NCI-H2107 (cell line): Measurements from ENCODE around the gene HAUS1.
"Not testable (repeated sequence)": the region's sequence is repeated elsewhere in the genome, so short reads cannot be mapped to it uniquely, and the experiment has no call there.

ENCODE experiments used
- DNase-seq: peaks from one replicate; lab custom pipeline; 2025; lab: John Stamatoyannopoulos, UW

Gene HAUS1

GRCh38 chr18:46095532-46095931 lies 8.7 kb upstream of the HAUS1 start:
- no peak for DNase-seq

DNA sequence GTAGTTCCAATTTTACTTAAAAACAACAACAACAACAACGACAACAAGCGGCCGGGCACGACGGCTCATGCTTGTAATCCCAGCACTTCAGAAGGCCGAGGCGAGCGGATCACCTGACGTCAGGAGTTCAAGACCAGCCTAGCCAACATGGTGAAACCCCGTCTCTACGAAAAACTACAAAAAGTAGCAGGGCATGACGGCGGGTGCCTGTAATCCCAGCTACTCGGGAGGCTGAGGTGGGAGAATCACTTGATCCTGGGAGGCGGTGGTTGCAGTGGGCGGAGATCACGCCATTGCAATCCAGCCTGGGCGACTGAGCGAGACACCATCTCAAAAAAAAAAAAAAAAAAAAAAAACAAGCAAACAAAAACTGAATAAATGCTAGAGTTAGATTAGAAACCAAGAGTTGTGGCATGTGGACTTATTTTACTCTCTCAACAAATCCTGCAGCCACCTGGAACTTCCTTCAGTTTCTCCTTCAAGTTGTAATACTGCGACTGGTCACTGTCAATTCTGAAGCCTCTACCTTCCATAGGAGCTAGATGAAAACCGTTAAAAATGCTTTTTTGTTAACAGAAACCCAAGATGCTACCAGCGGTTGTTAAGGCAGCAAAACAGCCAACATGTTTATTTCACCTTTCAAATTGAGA lies 7.4 kb upstream of the HAUS1 start:
- DNase-seq, result no peak

DNA sequence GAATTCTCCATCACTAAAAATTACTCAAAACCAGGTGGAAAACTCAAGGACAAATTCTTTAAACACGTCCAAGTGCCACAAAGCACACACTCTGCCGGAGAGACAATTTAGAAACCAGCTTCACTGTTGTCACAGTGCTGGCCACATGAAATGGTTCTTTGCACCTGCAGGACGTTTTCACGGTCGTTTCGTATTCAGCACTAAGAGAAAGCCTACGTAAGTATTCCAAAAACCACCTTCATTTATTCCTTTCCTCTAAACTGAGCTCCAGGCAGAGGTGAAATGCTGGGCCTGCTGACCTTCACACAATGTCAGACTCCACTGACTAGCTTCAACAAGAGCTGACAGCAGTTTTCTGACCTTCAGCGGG lies 6.8 kb upstream of the HAUS1 start:
- DNase-seq, result no peak

DNA sequence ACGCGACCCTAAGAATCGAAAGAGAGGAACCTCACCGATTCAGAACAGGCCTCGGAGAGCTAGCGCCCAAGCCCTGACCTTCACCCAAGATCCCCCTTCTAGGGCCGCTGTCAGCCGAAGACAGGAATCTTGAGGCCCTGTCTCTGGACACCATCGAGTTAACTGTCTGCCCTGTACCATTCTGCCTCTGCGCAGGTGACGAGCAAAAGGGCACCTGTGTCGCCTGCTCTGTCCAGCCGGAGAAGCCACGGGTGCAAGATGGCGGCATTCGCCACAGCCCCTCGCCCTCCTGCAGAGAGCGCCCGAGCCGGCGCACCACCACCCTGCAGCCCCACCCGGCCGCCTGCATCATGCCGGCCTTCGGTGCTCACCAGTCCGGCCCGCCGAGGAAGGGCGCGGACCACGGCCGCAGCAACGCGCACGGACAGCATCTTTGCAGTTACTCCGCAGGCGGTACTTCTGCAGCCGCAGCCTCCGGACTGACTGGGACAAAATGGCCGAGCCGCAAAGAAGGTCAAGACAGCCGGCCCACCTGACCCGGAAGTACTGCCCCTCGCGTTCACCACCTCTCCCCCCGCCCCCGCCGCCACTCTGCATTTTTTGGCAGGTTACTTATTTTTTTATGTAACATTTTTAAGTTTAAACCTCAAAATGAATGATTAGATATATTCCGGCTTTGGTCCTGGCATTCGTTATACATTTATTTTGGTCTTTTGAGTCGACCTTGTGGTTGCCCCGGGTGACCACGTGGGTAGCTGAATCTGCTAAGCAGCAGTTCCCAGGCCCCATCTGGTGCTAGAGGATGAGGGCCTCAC lies 6.2 kb upstream of the HAUS1 start, which contains the start of gene ATP5F1A:
Gene ATP5F1A, minus strand, starts transcription at position 496 of the 815 bp plus-strand sequence. Its CDS starts 65 bp downstream, at position 431.
- peak; percentile 72 for DNase-seq

DNA sequence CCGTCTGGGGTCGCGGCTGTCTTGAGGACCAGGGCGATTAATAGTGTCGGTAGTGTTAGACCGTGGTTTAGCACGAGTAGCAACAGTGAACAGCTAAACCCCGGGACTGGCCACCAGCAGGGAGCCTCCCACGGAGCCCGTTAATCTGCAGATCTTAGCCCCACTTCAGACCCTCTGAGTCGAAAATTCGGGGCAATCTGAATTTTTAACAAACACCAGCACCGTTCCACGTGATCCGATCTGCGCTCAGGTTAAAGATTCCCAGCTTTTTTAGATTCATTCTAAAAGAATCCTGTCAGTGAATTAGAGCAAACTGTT lies 5.6 kb upstream of the HAUS1 start:
- DNase-seq, result no peak

DNA sequence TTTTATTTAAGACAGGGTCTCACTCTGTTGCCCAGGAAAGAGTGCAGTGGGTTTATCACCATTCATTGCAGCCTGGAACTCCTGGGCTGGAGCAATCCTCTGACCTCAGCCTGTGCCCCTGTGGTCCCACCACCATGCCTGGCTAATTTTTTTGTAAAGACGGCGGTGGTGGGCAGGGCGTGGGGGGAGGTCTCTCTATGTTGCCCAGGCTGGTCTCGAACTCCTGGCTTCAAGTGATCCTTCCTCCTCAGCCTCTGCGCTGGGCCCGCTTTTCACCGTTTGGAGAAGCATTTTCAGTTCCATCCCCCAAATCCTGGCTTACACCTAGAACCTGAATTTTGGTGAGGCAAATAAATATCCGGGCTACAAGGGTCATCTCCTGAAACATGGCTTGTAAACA lies 4.7 kb upstream of the HAUS1 start:
- no peak for DNase-seq

- DNase-seq, result no peak
Observed at GRCh38 chr18:46109386-46109785, 5.2 kb downstream of the HAUS1 start.

- no peak for DNase-seq
Observed at GRCh38 chr18:46110406-46110805, 6.2 kb downstream of the HAUS1 start.

- DNase-seq, result no peak
Observed at GRCh38 chr18:46113751-46114150, 9.6 kb downstream of the HAUS1 start.

- not testable (repeated sequence) for DNase-seq
Observed at GRCh38 chr18:46126625-46127024, 22.4 kb downstream of the HAUS1 start.

DNA sequence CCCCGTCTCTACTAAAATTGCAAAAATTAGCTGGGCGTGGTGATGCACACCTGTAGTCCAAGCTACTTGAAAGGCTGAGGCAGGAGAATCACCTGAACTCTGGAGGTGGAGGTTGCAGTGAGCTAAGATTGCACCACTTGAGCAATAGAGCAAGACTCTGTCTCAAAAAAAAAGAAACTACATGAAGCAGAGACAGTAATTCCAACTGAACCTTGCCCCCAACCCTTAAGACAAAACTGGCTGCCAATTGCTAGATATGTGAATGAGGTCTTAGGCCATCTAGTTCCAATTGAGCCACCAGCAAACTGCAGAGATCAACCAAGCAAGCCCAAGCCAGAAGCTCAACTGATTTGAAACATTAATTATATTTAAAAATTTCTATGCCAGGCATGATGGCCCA lies 25.9 kb downstream of the HAUS1 start:
- no peak for DNase-seq

DNA sequence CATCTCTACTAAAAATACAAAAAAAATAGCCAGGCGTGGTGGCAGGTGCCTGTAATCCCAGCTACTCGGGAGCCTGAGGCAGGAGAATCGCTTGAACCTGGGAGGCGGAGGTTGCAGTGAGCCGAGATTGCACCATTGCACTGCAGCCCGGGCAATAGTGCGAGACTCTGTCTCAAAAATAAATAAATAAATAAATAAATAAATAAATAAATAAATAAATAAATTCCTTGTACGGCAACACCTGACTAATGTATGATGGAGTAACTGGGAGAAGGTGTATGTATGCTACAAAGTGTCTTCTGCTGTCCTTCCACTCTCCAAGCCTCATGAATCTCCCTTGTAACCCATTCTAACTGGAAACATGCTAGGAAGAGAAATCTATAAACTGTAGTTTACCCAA lies 26.4 kb downstream of the HAUS1 start:
- not testable (repeated sequence) for DNase-seq

- no peak for DNase-seq
Observed at GRCh38 chr18:46133534-46133933, 29.3 kb downstream of the HAUS1 start.

GRCh38 chr18:46134920-46135675 lies 30.9 kb downstream of the HAUS1 start:
- DNase-seq, result no peak

DNA sequence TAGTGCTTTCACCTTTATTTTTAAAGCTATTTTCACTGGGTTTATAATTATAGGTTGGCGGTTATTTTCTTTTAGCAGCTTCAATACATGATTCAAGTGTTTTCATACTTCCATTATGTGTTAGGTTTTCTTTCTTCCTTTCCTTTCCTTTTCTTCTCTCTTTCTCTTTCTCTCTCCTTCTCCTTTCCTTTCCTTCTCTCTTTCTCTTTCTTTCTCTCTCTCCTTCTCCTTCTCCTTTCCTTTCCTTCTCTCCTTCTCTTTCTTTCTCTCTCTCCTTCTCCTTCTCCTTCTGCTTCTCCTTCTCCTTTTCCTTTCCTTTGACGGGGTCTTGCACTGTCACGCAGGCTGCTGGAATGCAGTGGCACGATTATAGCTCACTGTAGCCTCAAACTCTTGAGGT lies 36.0 kb downstream of the HAUS1 start:
- no peak for DNase-seq

DNA sequence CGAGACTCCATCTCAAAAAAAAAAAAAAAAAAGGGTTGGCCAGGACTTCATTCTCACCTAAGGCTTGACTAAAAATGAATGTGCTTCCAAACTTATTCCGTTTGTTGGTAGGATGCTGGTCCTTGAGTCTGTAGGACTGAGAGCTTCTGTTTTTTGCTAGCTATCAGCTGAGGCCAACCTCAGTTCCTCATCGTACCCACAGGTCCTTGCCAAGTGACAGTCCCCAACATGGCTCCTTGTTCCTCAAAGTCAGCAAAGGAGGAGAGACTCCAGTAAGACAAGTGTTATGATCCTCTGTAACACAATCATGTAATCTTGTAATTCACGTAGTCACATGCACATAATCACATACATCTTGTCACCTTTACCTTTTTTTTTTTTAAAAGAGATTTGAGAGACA lies 37.0 kb downstream of the HAUS1 start:
- DNase-seq, result no peak

GRCh38 chr18:46148810-46149209 lies 44.6 kb downstream of the HAUS1 start:
- DNase-seq, result peak; percentile 82

- no peak for DNase-seq
Observed at GRCh38 chr18:46152436-46152807, 48.2 kb downstream of the HAUS1 start.

GRCh38 chr18:46152808-46153617 lies 48.8 kb downstream of the HAUS1 start:
- DNase-seq, result peak; percentile 39

GRCh38 chr18:46155641-46156051 lies 51.5 kb downstream of the HAUS1 start:
- no peak for DNase-seq

DNA sequence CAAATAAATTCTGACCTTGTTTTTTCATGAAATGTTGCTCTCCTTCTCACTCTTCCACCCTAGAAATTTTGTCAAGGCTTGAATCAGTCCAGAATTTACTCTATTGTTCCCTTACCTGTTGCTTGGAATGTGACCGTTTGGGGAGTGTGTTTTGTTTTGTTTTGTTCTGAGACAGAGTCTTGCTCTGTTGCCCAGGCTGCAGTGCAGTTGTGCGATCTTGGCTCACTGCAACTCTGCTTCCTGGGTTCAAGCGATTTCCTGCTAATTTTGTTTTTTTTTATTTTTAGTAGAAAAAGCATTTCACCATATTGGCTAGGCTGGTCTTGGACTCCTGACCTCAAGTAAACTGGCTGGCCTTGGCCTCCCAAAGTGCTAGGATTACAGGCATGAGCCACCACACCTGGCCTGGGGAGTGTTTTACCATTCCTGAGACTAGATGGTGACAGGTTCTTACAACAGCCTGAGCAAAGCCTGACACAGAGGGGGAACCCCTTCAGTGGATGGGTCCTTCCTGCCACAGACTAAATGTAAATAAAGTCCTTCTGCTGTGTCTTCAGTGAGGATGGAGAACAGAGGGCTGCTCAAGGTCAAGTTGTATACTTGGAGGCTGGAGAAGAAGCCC lies 52.0 kb downstream of the HAUS1 start:
- no peak for DNase-seq

- no peak for DNase-seq
Observed at GRCh38 chr18:46156843-46157242, 52.7 kb downstream of the HAUS1 start.
